Vagina (tissue), 2 donors: ENCODE results near the gene P2RY11.

Source experiments
- POLR2AphosphoS5 ChIP-seq, 2 donors: sonication (generic); formaldehyde crosslinking; IDR thresholded peaks; one replicate each; pipeline ENCODE4 v1.9.0; 2017; ENCODE audit warnings: antibody characterized with exemption in 2 of 2, mild to moderate bottlenecking in 2 of 2, low read depth in 1 of 2; ENCODE audit not compliant: insufficient read depth in 1 of 2
- TF ChIP-seq, protein P1 (sequence below), 3 experiments: fragments of 450-650 bp in 2 of 3; fragments of 200-600 bp in 1 of 3; sonication (generic) in 1 of 3; IDR thresholded peaks; one replicate each; pipeline ENCODE4 v1.5.1; 2017 to 2019; ENCODE audit warnings: antibody characterized with exemption in 3 of 3, mild to moderate bottlenecking in 2 of 3, moderate library complexity in 2 of 3

DNA sequence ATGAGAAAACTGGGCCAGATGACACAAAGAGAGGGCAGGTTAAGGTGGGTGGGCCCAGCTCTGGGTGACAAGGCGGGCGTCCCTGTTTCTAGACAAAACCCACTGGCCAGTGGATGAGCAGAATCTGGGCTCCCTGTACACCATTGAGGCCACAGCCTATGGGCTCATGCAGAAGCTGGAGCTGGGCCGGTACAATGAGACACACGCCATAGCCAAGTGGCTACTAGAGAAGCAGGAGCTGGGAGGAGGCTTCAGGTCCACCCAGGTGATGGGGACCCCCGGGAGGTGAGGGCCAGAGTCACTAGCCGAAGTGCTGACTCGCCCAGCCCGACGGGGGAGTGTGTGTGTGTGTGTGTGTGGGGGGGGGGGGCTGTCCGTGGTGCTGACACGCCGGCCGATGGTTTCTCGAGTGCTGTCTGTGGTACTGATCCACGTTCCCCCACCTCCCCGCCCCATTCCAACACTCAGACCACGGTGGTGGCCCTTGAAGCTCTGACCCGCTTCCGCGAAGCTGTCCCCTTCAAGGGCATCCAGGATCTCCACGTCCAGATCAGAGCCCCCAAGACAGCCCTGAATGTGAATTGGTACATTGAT is 49.7 kb upstream of the P2RY11 start:
- TF ChIP-seq, protein P1, sequence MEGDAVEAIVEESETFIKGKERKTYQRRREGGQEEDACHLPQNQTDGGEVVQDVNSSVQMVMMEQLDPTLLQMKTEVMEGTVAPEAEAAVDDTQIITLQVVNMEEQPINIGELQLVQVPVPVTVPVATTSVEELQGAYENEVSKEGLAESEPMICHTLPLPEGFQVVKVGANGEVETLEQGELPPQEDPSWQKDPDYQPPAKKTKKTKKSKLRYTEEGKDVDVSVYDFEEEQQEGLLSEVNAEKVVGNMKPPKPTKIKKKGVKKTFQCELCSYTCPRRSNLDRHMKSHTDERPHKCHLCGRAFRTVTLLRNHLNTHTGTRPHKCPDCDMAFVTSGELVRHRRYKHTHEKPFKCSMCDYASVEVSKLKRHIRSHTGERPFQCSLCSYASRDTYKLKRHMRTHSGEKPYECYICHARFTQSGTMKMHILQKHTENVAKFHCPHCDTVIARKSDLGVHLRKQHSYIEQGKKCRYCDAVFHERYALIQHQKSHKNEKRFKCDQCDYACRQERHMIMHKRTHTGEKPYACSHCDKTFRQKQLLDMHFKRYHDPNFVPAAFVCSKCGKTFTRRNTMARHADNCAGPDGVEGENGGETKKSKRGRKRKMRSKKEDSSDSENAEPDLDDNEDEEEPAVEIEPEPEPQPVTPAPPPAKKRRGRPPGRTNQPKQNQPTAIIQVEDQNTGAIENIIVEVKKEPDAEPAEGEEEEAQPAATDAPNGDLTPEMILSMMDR (IDR thresholded peaks at IDR 0.05), result no peak
- no peak for TF ChIP-seq POLR2AphosphoS5 (IDR thresholded peaks at IDR 0.05; ENCODE audit: insufficient read depth in 1 of 2, low read depth in 1 of 2)
